NOMO-1 treated with DMSO at 0.1 percent for 48 hours (cell line): ENCODE measurements around the gene TBX21.
A peak's percentile ranks its signal among the peaks of the same experiment; 100 is the strongest.

Experiments used
- DNase-seq: peaks from one replicate; lab custom pipeline; 2025; ENCODE audit not compliant: unreplicated experiment; lab: John Stamatoyannopoulos, UW

The TBX21 gene

DNA sequence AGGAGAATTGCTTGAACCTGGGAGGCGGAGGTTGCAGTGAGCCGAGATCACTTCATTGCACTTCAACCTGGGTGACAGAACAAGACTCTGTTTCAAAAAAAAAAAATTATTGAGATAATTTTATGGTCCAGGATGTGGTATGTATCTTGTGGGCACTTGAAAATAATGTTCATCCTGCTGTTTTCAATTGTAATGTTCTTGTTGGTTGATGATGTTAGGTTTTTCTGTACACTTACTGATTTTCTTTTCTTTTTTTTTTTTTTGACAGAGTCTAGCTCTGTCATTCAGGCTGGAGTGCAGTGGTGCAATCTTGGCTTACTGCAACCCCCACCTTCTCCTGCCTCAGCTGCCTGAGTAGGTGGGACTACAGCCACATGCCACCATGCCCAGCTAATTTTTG lies 29.7 kb downstream of the TBX21 start:
- no peak for DNase-seq

GRCh38 chr17:47763913-47764582 lies 31.0 kb downstream of the TBX21 start:
- DNase-seq = no peak

DNA sequence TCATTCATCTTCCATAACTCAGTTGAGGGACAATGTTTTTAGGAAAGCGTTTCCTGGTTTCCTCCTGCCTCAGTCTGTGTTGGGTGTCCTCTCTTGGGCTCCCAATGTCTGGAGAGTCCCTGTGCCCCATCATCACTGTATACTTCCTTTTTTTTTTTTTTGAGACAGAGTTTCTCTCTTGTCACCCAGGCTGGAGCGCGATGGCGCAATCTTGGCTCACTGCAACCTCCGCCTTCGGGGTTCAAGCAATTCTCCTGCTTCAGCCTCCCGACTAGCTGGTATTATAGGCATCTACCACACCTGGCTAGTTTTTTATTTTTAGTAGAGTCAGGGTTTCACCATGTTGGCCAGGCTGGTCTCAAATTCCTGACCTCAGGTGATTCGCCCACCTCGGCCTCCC lies 40.6 kb downstream of the TBX21 start:
- peak; percentile 16 for DNase-seq

GRCh38 chr17:47774331-47774730 lies 41.3 kb downstream of the TBX21 start:
- no peak for DNase-seq

DNA sequence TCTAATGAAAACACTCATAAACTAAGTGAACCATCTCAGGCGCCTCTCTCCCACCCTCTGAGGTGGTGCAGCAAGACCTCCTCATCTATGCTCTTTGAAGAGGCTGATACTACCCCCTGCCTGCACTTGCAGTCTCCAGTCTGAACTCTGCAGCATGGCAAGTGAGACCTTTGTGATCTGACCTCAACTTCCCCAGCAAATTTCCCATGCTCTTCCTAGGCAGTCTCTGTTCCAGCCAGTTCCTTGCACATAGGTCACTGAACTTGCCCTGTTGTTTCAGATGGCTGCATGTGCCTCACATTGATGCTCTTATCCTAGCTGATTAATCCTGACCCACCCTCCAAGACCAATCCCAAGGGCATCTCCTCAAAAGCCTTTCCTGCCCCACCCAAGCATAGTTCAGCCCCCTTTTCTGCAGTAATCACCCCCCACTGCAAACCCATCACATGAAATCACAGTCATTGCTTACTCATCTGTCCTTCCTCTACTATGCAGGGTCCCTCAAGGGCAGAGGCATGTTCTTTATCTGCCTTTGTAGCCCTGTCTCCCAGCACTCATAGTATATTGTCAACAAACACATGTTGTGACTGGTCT lies 42.0 kb downstream of the TBX21 start:
- DNase-seq = no peak

DNA sequence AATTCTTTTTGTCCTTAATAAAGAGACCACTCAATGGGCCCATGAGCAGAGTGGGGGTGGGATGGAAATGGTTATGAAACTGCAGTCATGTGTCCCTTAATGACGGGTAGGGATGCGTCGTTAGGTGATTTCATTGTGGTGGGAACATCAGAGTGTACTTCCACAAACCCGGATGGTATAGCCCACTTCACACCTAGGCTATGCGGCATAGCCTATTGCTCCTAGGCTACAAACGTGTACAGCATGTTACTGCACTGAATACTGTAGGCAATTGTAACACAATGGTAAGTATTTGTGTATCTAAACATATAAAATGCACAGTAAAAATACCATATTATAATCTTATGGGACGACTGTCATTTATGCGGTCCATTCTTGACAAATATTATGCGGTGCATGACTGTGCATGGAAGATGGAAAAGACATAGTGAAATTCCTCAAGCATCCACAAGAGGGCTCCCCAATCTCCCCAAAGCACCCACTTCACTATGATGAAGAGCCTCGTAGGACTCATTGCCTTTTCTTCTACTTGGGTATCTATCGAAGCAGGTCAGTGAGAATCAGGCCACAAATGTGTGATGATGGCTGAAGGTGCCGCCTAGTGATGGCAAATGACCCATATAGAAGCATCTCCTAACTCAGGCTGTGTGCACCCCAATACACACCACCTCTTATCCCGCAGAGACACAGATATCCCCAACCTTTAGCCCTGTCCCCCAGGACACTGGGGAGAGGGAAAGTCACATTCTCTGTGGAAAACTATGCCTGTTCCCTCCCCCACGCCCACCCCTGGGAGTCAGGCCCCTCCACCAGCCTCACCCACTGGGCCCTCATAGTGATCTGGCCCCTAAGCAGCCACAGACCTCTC lies 43.5 kb downstream of the TBX21 start:
- DNase-seq = peak; percentile 53

DNA sequence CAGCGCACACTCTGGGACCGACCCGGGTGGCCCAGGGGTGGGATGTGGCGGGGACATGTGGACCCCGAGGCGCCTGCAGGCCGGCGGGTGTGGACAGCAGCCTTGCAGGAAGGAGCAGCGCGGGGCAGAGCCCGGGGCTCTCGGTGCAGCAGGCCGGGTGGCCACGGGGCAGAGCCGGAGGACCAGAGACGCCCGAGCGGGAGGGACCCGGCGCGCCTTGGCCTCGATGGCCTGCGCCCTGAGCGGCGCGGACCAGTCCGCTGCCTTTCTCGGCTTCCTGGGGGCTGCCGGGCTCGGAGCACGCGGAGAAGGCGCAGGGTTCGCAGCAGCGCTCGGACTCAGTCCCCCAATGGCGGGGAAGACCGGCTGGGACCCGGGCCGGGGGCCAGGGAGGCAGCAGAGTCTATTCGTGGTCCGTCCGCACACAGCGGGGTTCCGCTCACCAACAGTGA lies 45.2 kb downstream of the TBX21 start:
- DNase-seq = no peak

- DNase-seq = no peak
These were observed 48.4 kb downstream of the TBX21 start for GRCh38 chr17:47781397-47781796.

GRCh38 chr17:47785538-47786123 lies 52.6 kb downstream of the TBX21 start:
- peak; percentile 14 for DNase-seq

GRCh38 chr17:47789611-47790561 lies 56.9 kb downstream of the TBX21 start:
- DNase-seq = peak; percentile 28

DNA sequence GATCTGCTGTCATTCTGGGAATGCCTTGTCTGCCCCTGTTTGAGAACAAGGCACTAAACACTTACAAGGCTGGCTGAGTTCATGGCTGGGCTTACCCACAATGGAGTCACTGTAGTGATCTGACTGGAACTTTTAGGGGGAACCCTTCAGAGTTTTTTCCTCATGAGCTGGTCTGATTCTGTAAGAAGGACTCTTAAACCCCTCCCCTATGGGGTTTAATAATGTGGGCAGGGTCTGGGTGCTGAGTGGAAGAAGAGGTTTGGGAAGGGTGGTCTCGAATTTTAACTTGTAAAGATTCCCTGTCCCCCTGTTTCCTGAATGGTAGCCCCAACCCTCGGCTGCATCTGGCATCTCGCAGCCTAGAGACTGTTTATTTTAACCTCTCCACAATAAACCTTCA lies 58.0 kb downstream of the TBX21 start:
- DNase-seq = no peak

DNA sequence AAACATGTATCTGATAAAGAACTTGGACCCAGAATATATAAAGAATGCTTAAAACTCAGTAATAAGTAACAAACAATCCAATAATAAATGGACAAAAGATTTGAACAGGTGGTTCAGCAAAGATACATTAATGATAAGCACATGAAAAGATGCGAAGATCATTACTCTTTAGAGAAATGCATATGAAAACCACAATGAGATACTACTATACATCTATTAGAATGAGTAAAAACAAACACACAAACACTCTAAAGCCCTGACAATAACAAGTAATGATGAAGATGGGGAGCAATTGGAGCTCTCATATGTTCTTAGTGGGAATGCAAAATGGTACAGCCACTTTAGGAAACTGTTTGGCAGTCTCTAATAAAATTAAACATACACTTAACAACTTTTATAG lies 59.4 kb downstream of the TBX21 start:
- no peak for DNase-seq

DNA sequence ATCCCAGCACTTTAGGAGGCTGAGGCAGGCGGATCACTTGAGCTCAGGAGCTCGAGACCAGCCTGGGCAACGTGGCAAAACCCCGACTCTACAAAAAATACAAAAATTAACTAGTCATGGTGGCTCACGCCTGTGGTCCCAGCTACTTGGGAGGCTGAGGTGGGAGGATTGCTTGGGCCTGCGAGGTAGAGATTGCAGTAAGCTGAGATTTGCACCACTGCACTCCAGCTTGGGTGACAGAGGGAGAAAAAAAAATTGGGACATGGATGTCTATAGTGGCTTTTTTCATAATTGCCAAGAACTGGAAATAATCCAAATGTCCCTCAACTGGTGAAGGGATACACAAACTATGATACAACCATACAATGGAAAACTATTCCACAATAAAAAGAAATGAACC lies 59.9 kb downstream of the TBX21 start:
- no peak for DNase-seq
